ENCODE data around the gene FAM114A2.

FAM114A2 gene

DNA sequence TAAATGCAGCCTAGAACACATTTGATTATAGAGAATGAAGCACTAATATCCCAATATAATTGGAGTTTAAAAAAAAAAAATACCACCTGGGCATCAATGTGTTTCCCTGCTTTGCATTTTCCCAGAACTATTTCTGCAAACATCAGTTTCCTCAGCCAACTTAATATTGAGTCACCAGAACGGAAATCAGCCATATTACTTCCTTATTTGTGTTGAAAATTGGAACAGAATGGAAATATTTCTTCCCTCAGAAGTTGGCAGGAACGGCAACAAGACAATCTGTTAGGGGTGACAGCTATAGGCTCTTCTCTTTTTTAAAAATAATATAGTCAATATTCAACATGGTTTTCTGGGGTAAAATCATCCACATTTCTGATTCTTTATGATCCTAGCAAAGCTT lies 4.1 kb upstream of the FAM114A2 start:
- ChIA-PET POLR2A (no interaction called here), CTCF (interaction anchor here (0.9 kb wide), 1 partner anchor 68 kb away, joined by 4 read pairs; no protein-coding TSS in a partner anchor)
- H3K27ac ChIP-seq (ENCODE audit: extremely low read depth, low read depth, low read length), result no peak overlapping the region

More for the DNA sequence above, 4.1 kb upstream of the FAM114A2 start:
- Histone ChIP-seq H3K4me3 (ENCODE audit: low read depth, low read length) (no peak overlapping the region), H3K9me3 (ENCODE audit: control insufficient read depth, insufficient read depth, low read depth, low read length) (no peaks in the 10 kb centered on the region), H3K4me1 (ENCODE audit: control insufficient read depth, insufficient read depth, low read length) (peaks cover 6% of the 10 kb centered on the region), H3K36me3 (ENCODE audit: control insufficient read depth in 2 of 2, insufficient read depth in 1 of 2, low read length in 2 of 2) (peaks cover 0 to 19% of the 10 kb centered on the region in 2 experiments; a peak in 1 of 3 replicates)
- TF ChIP-seq ZNF266 (tag by site-specific recombination; IDR thresholded peaks at IDR 0.05; ENCODE audit: low read depth) (no peak), ZNF433 (tag by site-specific recombination; IDR thresholded peaks at IDR 0.05; ENCODE audit: low read depth) (no peak), ZNF18 (tag by site-specific recombination; IDR thresholded peaks at IDR 0.05) (no peak), ZBTB49 (tag by site-specific recombination; IDR thresholded peaks at IDR 0.05; ENCODE audit: low read depth) (no peak), SALL2 (tag by site-specific recombination; IDR thresholded peaks at IDR 0.05; ENCODE audit: borderline replicate concordance) (no peak), ZNF37A (tag by site-specific recombination; IDR thresholded peaks at IDR 0.05) (no peak), ZEB2 (tag by site-specific recombination; IDR thresholded peaks at IDR 0.05) (no peak), ZNF19 (tag by site-specific recombination; IDR thresholded peaks at IDR 0.05; ENCODE audit: low read depth) (no peak), ZNF777 (tag by site-specific recombination; IDR thresholded peaks at IDR 0.05; ENCODE audit: borderline replicate concordance) (no peak), ZBTB1 (tag by site-specific recombination; IDR thresholded peaks at IDR 0.05) (no peak), ZNF610 (tag by site-specific recombination; IDR thresholded peaks at IDR 0.05; ENCODE audit: borderline replicate concordance) (no peak), ZNF341 (tag by site-specific recombination; IDR thresholded peaks at IDR 0.05; ENCODE audit: low read depth) (no peak), BCL11A (tag by site-specific recombination; IDR thresholded peaks at IDR 0.05; ENCODE audit: low read depth) (no peak), SCRT2 (tag by site-specific recombination; IDR thresholded peaks at IDR 0.05) (no peak), ZNF202 (tag by site-specific recombination; IDR thresholded peaks at IDR 0.05; ENCODE audit: borderline replicate concordance) (no peak)
- TF ChIP-seq, protein P1, sequence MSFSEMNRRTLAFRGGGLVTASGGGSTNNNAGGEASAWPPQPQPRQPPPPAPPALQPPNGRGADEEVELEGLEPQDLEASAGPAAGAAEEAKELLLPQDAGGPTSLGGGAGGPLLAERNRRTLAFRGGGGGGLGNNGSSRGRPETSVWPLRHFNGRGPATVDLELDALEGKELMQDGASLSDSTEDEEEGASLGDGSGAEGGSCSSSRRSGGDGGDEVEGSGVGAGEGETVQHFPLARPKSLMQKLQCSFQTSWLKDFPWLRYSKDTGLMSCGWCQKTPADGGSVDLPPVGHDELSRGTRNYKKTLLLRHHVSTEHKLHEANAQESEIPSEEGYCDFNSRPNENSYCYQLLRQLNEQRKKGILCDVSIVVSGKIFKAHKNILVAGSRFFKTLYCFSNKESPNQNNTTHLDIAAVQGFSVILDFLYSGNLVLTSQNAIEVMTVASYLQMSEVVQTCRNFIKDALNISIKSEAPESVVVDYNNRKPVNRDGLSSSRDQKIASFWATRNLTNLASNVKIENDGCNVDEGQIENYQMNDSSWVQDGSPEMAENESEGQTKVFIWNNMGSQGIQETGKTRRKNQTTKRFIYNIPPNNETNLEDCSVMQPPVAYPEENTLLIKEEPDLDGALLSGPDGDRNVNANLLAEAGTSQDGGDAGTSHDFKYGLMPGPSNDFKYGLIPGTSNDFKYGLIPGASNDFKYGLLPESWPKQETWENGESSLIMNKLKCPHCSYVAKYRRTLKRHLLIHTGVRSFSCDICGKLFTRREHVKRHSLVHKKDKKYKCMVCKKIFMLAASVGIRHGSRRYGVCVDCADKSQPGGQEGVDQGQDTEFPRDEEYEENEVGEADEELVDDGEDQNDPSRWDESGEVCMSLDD (tag by site-specific recombination; IDR thresholded peaks at IDR 0.05), result no peak
- TF ChIP-seq, protein P2, sequence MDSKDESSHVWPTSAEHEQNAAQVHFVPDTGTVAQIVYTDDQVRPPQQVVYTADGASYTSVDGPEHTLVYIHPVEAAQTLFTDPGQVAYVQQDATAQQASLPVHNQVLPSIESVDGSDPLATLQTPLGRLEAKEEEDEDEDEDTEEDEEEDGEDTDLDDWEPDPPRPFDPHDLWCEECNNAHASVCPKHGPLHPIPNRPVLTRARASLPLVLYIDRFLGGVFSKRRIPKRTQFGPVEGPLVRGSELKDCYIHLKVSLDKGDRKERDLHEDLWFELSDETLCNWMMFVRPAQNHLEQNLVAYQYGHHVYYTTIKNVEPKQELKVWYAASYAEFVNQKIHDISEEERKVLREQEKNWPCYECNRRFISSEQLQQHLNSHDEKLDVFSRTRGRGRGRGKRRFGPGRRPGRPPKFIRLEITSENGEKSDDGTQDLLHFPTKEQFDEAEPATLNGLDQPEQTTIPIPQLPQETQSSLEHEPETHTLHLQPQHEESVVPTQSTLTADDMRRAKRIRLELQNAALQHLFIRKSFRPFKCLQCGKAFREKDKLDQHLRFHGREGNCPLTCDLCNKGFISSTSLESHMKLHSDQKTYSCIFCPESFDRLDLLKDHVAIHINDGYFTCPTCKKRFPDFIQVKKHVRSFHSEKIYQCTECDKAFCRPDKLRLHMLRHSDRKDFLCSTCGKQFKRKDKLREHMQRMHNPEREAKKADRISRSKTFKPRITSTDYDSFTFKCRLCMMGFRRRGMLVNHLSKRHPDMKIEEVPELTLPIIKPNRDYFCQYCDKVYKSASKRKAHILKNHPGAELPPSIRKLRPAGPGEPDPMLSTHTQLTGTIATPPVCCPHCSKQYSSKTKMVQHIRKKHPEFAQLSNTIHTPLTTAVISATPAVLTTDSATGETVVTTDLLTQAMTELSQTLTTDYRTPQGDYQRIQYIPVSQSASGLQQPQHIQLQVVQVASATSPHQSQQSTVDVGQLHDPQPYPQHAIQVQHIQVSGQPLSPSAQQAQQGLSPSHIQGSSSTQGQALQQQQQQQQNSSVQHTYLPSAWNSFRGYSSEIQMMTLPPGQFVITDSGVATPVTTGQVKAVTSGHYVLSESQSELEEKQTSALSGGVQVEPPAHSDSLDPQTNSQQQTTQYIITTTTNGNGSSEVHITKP (tag by site-specific recombination; IDR thresholded peaks at IDR 0.05), result no peak
- TF ChIP-seq, protein P3, sequence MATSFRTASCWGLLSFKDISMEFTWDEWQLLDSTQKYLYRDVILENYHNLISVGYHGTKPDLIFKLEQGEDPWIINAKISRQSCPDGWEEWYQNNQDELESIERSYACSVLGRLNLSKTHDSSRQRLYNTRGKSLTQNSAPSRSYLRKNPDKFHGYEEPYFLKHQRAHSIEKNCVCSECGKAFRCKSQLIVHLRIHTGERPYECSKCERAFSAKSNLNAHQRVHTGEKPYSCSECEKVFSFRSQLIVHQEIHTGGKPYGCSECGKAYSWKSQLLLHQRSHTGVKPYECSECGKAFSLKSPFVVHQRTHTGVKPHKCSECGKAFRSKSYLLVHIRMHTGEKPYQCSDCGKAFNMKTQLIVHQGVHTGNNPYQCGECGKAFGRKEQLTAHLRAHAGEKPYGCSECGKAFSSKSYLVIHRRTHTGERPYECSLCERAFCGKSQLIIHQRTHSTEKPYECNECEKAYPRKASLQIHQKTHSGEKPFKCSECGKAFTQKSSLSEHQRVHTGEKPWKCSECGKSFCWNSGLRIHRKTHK (tag by site-specific recombination; IDR thresholded peaks at IDR 0.05), result no peak
